H1 (cell line): ENCODE measurements around the gene RAB3B. TPM values are rescaled to one million over a fixed set of nuclear protein-coding genes. Genes with fewer than 3 reads are reported as not detected.

Experiments
- CTCF ChIA-PET: fragments of 300-600 bp; sonication (Branson Sonifier 250); formaldehyde crosslinking; loops from one replicate; lab custom pipeline; 2021; ENCODE audit not compliant: partially characterized antibody; lab: Charles Lee
- POLR2A ChIA-PET: fragments of 300-600 bp; sonication (Branson Sonifier 250); formaldehyde crosslinking; loops from one replicate; lab custom pipeline; 2021; ENCODE audit warnings: inconsistent platforms; ENCODE audit not compliant: partially characterized antibody; lab: Charles Lee
- DNase-seq, 2 experiments: peaks; one replicate each; pipeline versions ENCODE4 v3.0.0 to v3.0.0-alpha.2; 2010 to 2022; ENCODE audit warnings: low spot score in 2 of 2, low read depth in 1 of 2, mixed read lengths in 1 of 2
- FAIRE-seq: peaks from 2 replicates; lab custom pipeline; 2011; peaks lifted over from hg19 to GRCh38; lab: Jason Lieb, UNC
- H2AFZ ChIP-seq: 2 replicates; pipeline ENCODE4 v1.8.1; 2012; ENCODE audit warnings: low read length, inconsistent platforms
- H2AK5ac ChIP-seq: 2 replicates; pipeline ENCODE4 v1.6.1; 2013; ENCODE audit warnings: low read depth, low read length
- H2BK120ac ChIP-seq: replicated peaks from 2 replicates; pipeline ENCODE3; 2013; ENCODE audit warnings: low read depth, low read length, inconsistent platforms
- H2BK12ac ChIP-seq: 2 replicates; pipeline ENCODE4 v1.6.1; 2013; ENCODE audit warnings: low read depth, low read length
- H2BK15ac ChIP-seq: 2 replicates; pipeline ENCODE4 v1.6.1; 2013; ENCODE audit warnings: low read length
- H2BK20ac ChIP-seq: 2 replicates; pipeline ENCODE4 v1.6.1; 2013; ENCODE audit warnings: low read length
- H2BK5ac ChIP-seq: 2 replicates; pipeline ENCODE4 v1.6.1; 2013; ENCODE audit warnings: low read depth, low read length
- H3K14ac ChIP-seq: 2 replicates; pipeline ENCODE4 v1.6.1; 2013; ENCODE audit warnings: inconsistent platforms; ENCODE audit not compliant: insufficient read length
- H3K18ac ChIP-seq: 2 replicates; pipeline ENCODE4 v1.6.1; 2013; ENCODE audit warnings: low read length; ENCODE audit errors: extremely low read depth
- H3K23ac ChIP-seq: 2 replicates; pipeline ENCODE4 v1.6.1; 2013; ENCODE audit warnings: inconsistent platforms; ENCODE audit not compliant: insufficient read length
- H3K23me2 ChIP-seq: 2 replicates; pipeline ENCODE4 v1.6.1; 2013; ENCODE audit warnings: low read depth, low read length
- H3K27ac ChIP-seq: 2 replicates; pipeline ENCODE4 v1.6.1; 2011; ENCODE audit warnings: low read depth, low read length, inconsistent platforms
- H3K27me3 ChIP-seq, 4 experiments: replicated peaks in 1 of 4; 1 replicate in 1 of 4; 2 replicates in 3 of 4; pipeline versions ENCODE4 v1.6.1 to v1.8.1; 2011 to 2013; ENCODE audit warnings: low read length in 3 of 4, mild to moderate bottlenecking in 3 of 4, inconsistent platforms in 2 of 4, mixed read lengths in 2 of 4, moderate library complexity in 1 of 4; ENCODE audit not compliant: control insufficient read depth in 3 of 4, insufficient read depth in 3 of 4; ENCODE audit errors: extremely low read depth in 1 of 4
- H3K36me3 ChIP-seq, 4 experiments: 2 replicates each; pipeline versions ENCODE4 v1.6.1 to v1.8.1; 2011 to 2013; ENCODE audit warnings: mild to moderate bottlenecking in 4 of 4, low read length in 3 of 4, moderate library complexity in 2 of 4, control low read depth in 1 of 4, inconsistent platforms in 1 of 4; ENCODE audit not compliant: insufficient read depth in 4 of 4, control insufficient read depth in 2 of 4
- H3K4ac ChIP-seq: replicated peaks from 2 replicates; pipeline ENCODE3; 2013; ENCODE audit warnings: low read length, low read depth, mixed read lengths, inconsistent platforms; ENCODE audit not compliant: insufficient read length
- H3K4me1 ChIP-seq, 4 experiments: replicated peaks in 1 of 4; 1 replicate in 1 of 4; 2 replicates in 3 of 4; pipeline versions ENCODE4 v1.6.1 to v1.8.1; 2011 to 2013; ENCODE audit warnings: low read length in 3 of 4, inconsistent platforms in 2 of 4, mixed read lengths in 1 of 4; ENCODE audit not compliant: insufficient read depth in 4 of 4, control insufficient read depth in 3 of 4
- H3K4me2 ChIP-seq, 2 experiments: 2 replicates each; pipeline versions ENCODE4 v1.6.1 to v1.8.1; 2011 to 2013; ENCODE audit warnings: low read depth in 2 of 2, low read length in 2 of 2, control low read depth in 1 of 2, inconsistent platforms in 1 of 2, mild to moderate bottlenecking in 1 of 2; ENCODE audit not compliant: insufficient read depth in 1 of 2
- H3K4me3 ChIP-seq, 4 experiments: fragments of 200-600, 300-600 bp in 1 of 4; sonication (generic), shearing (Covaris generic), sonication (Bioruptor Twin) in 1 of 4; 2 replicates each; pipeline versions ENCODE4 v1.5.1 to v1.8.1; 2011 to 2016; ENCODE audit warnings: low read length in 4 of 4, low read depth in 3 of 4, control low read depth in 2 of 4, inconsistent platforms in 2 of 4, mild to moderate bottlenecking in 2 of 4, mixed read lengths in 1 of 4, moderate library complexity in 1 of 4; ENCODE audit not compliant: insufficient read depth in 2 of 4; ENCODE audit errors: extremely low read depth in 1 of 4
- H3K56ac ChIP-seq: replicated peaks from 2 replicates; pipeline ENCODE3; 2013; ENCODE audit warnings: low read depth, mild to moderate bottlenecking, mixed read lengths, low read length, inconsistent platforms; ENCODE audit not compliant: insufficient read length
- H3K79me1 ChIP-seq: 2 replicates; pipeline ENCODE4 v1.6.1; 2013; ENCODE audit warnings: low read depth, low read length, control low read depth
- H3K79me2 ChIP-seq, 2 experiments: 2 replicates each; pipeline versions ENCODE4 v1.6.1 to v1.8.1; 2012 to 2013; ENCODE audit warnings: low read length in 2 of 2, mild to moderate bottlenecking in 2 of 2, inconsistent platforms in 1 of 2; ENCODE audit not compliant: insufficient read depth in 2 of 2, control insufficient read depth in 1 of 2
- H3K9ac ChIP-seq, 4 experiments: replicated peaks in 1 of 4; 1 replicate in 1 of 4; 2 replicates in 3 of 4; pipeline versions ENCODE4 v1.6.1 to v1.8.1; 2011 to 2013; ENCODE audit warnings: low read depth in 3 of 4, low read length in 3 of 4, control low read depth in 2 of 4, mild to moderate bottlenecking in 2 of 4, moderate library complexity in 2 of 4, inconsistent platforms in 1 of 4; ENCODE audit errors: extremely low read depth in 1 of 4
- H3K9me3 ChIP-seq, 2 experiments: 2 replicates each; pipeline versions ENCODE4 v1.6.1 to v1.8.1; 2012 to 2013; ENCODE audit warnings: mild to moderate bottlenecking in 2 of 2, moderate library complexity in 2 of 2, control low read depth in 1 of 2, inconsistent platforms in 1 of 2, low read depth in 1 of 2, low read length in 1 of 2, mixed read lengths in 1 of 2; ENCODE audit not compliant: insufficient read depth in 2 of 2
- H4K20me1 ChIP-seq, 2 experiments: replicated peaks in 1 of 2; 2 replicates each; pipeline versions ENCODE3 to v1.8.1; 2011 to 2013; ENCODE audit warnings: inconsistent platforms in 2 of 2, low read length in 2 of 2, mild to moderate bottlenecking in 1 of 2; ENCODE audit not compliant: insufficient read depth in 2 of 2, control insufficient read depth in 1 of 2
- H4K5ac ChIP-seq: 2 replicates; pipeline ENCODE4 v1.6.1; 2013; ENCODE audit warnings: low read length, low read depth, mixed read lengths, inconsistent platforms; ENCODE audit not compliant: insufficient read length
- H4K8ac ChIP-seq: 2 replicates; pipeline ENCODE4 v1.8.0; 2013; ENCODE audit warnings: mild to moderate bottlenecking, moderate library complexity, low read length, inconsistent platforms; ENCODE audit not compliant: insufficient read depth; ENCODE audit errors: extremely low read depth
- H4K91ac ChIP-seq: replicated peaks from 2 replicates; pipeline ENCODE3; 2013; ENCODE audit warnings: low read length, mixed read lengths, inconsistent platforms; ENCODE audit not compliant: insufficient read length
- WGBS, 2 experiments: shearing (Covaris generic) in 1 of 2; methylation state at CpG; one replicate each; pipeline versions ENCODE4 v1.1.6 to v1.1.7; 2013 to 2015; ENCODE audit warnings: low lambda C conversion rate in 2 of 2, mixed read lengths in 2 of 2, inconsistent platforms in 1 of 2, low coverage in 1 of 2, missing lambda C conversion rate in 1 of 2; ENCODE audit not compliant: insufficient replicate concordance in 2 of 2, insufficient coverage in 1 of 2, insufficient read length in 1 of 2; ENCODE audit errors: extremely low coverage in 1 of 2, missing lambda C conversion rate in 1 of 2; 5-methylcytosine and 5-hydroxymethylcytosine counted together
- polyA plus RNA-seq, 7 experiments: library from polyadenylated mRNA; depleted of rRNA in 3 of 7; stranded (reverse) in 5 of 7; unstranded in 2 of 7; fragments of >200 nt in 5 of 7; fragments of 200-250 nt in 2 of 7; gene quantifications; 1 replicate in 5 of 7; 2 replicates in 1 of 7; 4 replicates in 1 of 7; pipeline versions ENCODE4 v1.2.1 to v1.2.3, GENCODE V29; 2011 to 2013; ENCODE audit warnings: missing spikeins in 2 of 7, mixed read lengths in 2 of 7
- total RNA-seq: library from RNA; stranded (reverse); fragmentation: NEBNext Ultra II Directional; extraction: Animal tissue kit (Norgen Biotek cat#: 25700); gene quantifications from 2 replicates; pipeline ENCODE4 v1.2.1, GENCODE V29; 2021

RAB3B gene
- total and polyA plus RNA-seq, 2 of the 8 experiments (the other 6 are each of a cell fraction or from before 2014, with no cell fraction given), result 12.5 to 36.8 TPM

GRCh38 chr1:51953079-51953478, 37.4 kb downstream of the RAB3B start:
- Histone ChIP-seq H3K23me2 (no peaks in the 10 kb centered on the region), H2BK20ac (no peak overlapping the region), H2AK5ac (no peak overlapping the region), H4K5ac (no peak overlapping the region), H3K4me3 (no peak overlapping the region), H3K18ac (no peak overlapping the region), H3K27ac (no peak overlapping the region), H3K36me3 (peaks cover 0 to 17% (median 0%) of the 10 kb centered on the region in 4 experiments; a peak in 3 of 8 replicates), H2BK120ac (no peak overlapping the region), H4K8ac (no peak overlapping the region), H3K27me3 (no peaks in the 10 kb centered on the region), H3K79me1 (no peaks in the 10 kb centered on the region), H3K56ac (no peak overlapping the region), H3K9ac (no peak overlapping the region), H3K79me2 (0 out of 4 replicates have a peak, but pooled peaks cover 0 to 2% of the 10 kb centered on the region in 2 experiments), H3K14ac (no peak overlapping the region), H4K20me1 (no peaks in the 10 kb centered on the region), H3K4me1 (peaks cover 5 to 15% (median 11%) of the 10 kb centered on the region in 4 experiments; a peak in 6 of 7 replicates), H3K4ac (no peak overlapping the region), H3K4me2 (no peak overlapping the region), H2BK15ac (no peak overlapping the region), H3K23ac (no peak overlapping the region), H3K9me3 (no peaks in the 10 kb centered on the region), H2AFZ (no peak overlapping the region), H2BK12ac (no peak overlapping the region), H4K91ac (no peak overlapping the region), H2BK5ac (no peak overlapping the region)
- POLR2A ChIA-PET, result no interaction called here
- 88% methylated on average over 1 of the region's 1 CpG; no CpG with 5 or more reads in 1 of the 2 experiments for WGBS, 2 experiments
- no peak for FAIRE-seq
- DNase-seq, result no peak
- CTCF ChIA-PET, result interaction anchor here (1.1 to 1.7 kb wide), 2 partner anchors 27 to 56 kb away, joined by 3 to 9 read pairs; no protein-coding TSS in a partner anchor
